ENCODE data around the gene SCTR.

Gene SCTR

GRCh38 chr2:119523952-119524694 lies at the start of gene SCTR:
Gene SCTR, minus strand, starts transcription at chr2:119524483. Its CDS starts 257 bp downstream, at chr2:119524226.
- no peak for DNase-seq (ENCODE audit: low spot score)

- no peak for DNase-seq (ENCODE audit: low spot score)
Measured at GRCh38 chr2:119567292-119567691, 43.0 kb upstream of the SCTR start.

GRCh38 chr2:119565481-119565880 lies 41.2 kb upstream of the SCTR start:
- DNase-seq (ENCODE audit: low spot score), result no peak

GRCh38 chr2:119553687-119554344 lies 29.5 kb upstream of the SCTR start:
- DNase-seq (ENCODE audit: low spot score), result no peak

GRCh38 chr2:119552902-119553301 lies 28.6 kb upstream of the SCTR start:
- no peak for DNase-seq (ENCODE audit: low spot score)

GRCh38 chr2:119550856-119551255 lies 26.6 kb upstream of the SCTR start:
- DNase-seq (ENCODE audit: low spot score), result no peak

GRCh38 chr2:119550346-119550745 lies 26.1 kb upstream of the SCTR start:
- no peak for DNase-seq (ENCODE audit: low spot score)

- DNase-seq (ENCODE audit: low spot score), result peak; percentile 13
Measured at GRCh38 chr2:119549241-119549640, 25.0 kb upstream of the SCTR start.

GRCh38 chr2:119548516-119549120 lies 24.3 kb upstream of the SCTR start:
- DNase-seq (ENCODE audit: low spot score), result no peak

- DNase-seq (ENCODE audit: low spot score), result no peak
Measured at GRCh38 chr2:119546447-119546767, 22.1 kb upstream of the SCTR start.

GRCh38 chr2:119545754-119546446 lies 21.6 kb upstream of the SCTR start:
- DNase-seq (ENCODE audit: low spot score), result no peak

- no peak for DNase-seq (ENCODE audit: low spot score)
Measured at GRCh38 chr2:119544939-119545475, 20.7 kb upstream of the SCTR start.

GRCh38 chr2:119544075-119544938 lies 20.0 kb upstream of the SCTR start, which contains the start of gene CFAP221:
Gene CFAP221, plus strand, starts transcription at chr2:119544449. Its CDS starts 1,683 bp downstream, at chr2:119546132.
- peak; percentile 53 for DNase-seq (ENCODE audit: low spot score)

- DNase-seq (ENCODE audit: low spot score), result no peak
Measured at GRCh38 chr2:119541476-119541875, 17.2 kb upstream of the SCTR start.

- DNase-seq (ENCODE audit: low spot score), result no peak
Measured at GRCh38 chr2:119537792-119538191, 13.5 kb upstream of the SCTR start.

- DNase-seq (ENCODE audit: low spot score), result no peak
Measured at GRCh38 chr2:119536707-119537106, 12.4 kb upstream of the SCTR start.

- DNase-seq (ENCODE audit: low spot score), result no peak
Measured at GRCh38 chr2:119536211-119536610, 11.9 kb upstream of the SCTR start.

- no peak for DNase-seq (ENCODE audit: low spot score)
Measured at GRCh38 chr2:119533560-119533959, 9.3 kb upstream of the SCTR start.

- DNase-seq (ENCODE audit: low spot score), result no peak
Measured at GRCh38 chr2:119531292-119531691, 7.0 kb upstream of the SCTR start.

GRCh38 chr2:119527999-119528398 lies 3.7 kb upstream of the SCTR start:
- no peak for DNase-seq (ENCODE audit: low spot score)

- no peak for DNase-seq (ENCODE audit: low spot score)
Measured at GRCh38 chr2:119525614-119526013, 1.3 kb upstream of the SCTR start.

Data from pons (tissue), 1 donor.